Epithelial cell of proximal tubule (primary cell): ENCODE data around the gene LZTFL1. TPM values are rescaled to one million over a fixed set of nuclear protein-coding genes. Genes with fewer than 3 reads are reported as not detected.

Experiments
- DNase-seq: peaks from one replicate; pipeline ENCODE4 v3.0.0-alpha.2; 2011; ENCODE audit warnings: low read depth
- H3K4me3 ChIP-seq: 2 replicates; pipeline ENCODE4 v1.5.1; 2011; ENCODE audit warnings: low read depth, mild to moderate bottlenecking, low read length
- total RNA-seq: library from RNA; depleted of rRNA; stranded (reverse); fragments of >200 nt; gene quantifications from 2 replicates; pipeline ENCODE4 v1.2.3, GENCODE V29; 2015
- TF ChIP-seq, protein P1 (sequence below): conservative IDR thresholded peaks from 2 replicates; pipeline ENCODE4 v1.5.1; 2012; ENCODE audit warnings: low read depth, mild to moderate bottlenecking, low read length

LZTFL1 gene
- total RNA-seq, 1 donor from 2014 or later = 8.6 TPM

DNA sequence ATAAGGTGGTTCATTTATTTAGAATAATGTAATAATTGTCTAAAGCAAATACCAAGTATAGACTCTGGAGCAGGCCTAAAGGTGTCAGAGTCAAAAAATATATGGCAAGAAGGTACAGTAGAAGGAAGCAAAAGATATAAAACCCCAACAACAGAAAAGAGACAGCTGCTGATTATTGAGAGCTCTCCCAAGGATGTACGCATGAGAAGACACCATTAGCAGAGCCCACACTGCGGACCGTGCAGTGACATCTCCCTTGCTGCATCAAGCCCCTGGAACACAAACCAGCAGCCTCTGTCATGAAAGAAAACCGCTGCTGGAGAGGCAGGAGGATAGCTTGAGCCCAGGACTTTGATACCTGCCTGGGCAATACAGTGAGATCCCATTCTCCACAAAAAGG, 27.6 kb downstream of the LZTFL1 start:
- no peak for DNase-seq

DNA sequence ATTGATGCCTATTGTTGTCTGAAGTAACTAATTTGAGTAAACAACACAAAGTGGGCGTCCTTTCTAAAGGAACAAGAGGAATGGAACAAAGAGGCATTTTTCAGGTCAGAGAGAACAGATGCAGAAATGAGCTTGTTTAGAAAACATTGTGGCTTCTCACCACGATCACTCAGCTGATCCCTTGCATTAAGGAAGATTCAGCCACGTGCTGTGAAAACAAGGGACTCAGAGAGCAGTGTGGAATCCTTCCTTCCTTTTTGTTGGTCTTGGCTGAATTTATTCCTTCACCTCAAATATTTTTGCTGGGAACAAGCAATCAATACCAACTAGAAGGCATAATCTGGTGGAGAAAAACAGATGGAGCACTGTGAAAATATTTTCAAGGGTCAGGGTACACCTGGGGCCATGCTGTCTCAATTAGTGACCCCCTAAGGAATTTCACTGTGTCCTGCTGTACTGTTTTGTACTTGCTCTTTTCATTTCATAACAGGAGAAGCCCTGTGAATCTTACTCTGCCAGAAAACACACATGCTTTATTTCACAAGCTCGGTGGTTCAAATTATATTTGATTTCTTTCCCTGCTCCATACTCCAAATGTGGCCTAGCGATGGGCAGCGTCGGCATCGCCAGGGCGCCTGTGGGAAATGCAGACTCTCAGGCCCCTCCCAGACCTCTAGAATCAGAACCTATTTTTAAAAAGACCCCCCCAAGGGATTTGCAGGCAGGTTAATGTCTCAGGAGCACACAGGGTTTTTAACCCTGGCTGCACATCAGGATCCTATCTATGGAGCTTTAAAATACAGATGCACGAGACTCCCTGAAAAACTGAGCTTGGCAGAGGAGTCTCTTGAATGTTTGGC, 34.0 kb downstream of the LZTFL1 start:
- no peak overlapping the region for H3K4me3 ChIP-seq
- TF ChIP-seq, protein P1, sequence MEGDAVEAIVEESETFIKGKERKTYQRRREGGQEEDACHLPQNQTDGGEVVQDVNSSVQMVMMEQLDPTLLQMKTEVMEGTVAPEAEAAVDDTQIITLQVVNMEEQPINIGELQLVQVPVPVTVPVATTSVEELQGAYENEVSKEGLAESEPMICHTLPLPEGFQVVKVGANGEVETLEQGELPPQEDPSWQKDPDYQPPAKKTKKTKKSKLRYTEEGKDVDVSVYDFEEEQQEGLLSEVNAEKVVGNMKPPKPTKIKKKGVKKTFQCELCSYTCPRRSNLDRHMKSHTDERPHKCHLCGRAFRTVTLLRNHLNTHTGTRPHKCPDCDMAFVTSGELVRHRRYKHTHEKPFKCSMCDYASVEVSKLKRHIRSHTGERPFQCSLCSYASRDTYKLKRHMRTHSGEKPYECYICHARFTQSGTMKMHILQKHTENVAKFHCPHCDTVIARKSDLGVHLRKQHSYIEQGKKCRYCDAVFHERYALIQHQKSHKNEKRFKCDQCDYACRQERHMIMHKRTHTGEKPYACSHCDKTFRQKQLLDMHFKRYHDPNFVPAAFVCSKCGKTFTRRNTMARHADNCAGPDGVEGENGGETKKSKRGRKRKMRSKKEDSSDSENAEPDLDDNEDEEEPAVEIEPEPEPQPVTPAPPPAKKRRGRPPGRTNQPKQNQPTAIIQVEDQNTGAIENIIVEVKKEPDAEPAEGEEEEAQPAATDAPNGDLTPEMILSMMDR = no peak
- DNase-seq = no peak

More for the DNA sequence above, 27.6 kb downstream of the LZTFL1 start:
- TF ChIP-seq, protein P1 = no peak
- no peak overlapping the region for H3K4me3 ChIP-seq

DNA sequence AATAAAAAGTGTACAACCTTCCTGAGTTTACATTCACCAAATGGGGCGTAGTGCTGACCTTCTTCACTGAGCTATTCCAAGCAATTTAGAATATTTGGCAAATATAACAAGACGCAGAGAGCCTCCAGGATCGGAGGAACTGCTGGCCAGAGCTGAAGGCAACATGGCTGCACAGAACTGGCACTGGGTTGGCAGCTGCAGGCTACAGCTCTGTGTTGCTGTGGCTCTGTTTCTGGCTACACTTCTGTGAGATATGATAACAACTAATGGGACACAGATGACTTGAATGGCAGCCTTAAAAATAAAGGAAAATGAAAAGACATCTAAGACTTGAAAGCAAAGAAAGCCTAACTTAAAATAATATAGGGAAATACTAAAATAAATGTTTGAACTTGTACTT, 34.8 kb downstream of the LZTFL1 start:
- TF ChIP-seq, protein P1 = no peak
- H3K4me3 ChIP-seq = no peak overlapping the region
- no peak for DNase-seq

DNA sequence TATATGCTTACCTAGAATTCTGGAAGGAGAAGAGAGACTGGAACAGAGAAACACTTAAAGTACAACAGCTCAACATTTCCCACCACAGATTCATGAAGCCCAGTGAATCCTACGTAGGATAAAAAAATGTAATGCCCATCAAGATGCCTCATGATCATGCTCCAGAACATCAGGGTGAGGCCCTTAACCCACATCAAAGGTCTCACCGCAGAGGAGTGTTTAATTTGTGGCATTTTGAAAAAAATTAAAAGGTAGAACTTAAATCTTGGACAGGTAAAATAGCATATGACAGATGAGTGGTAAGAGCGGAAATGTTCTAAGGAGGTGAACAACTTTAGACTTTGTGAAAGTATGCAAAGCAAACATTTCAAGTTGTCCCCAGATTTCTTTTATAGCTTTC, 35.8 kb downstream of the LZTFL1 start:
- DNase-seq = no peak
- no peak overlapping the region for H3K4me3 ChIP-seq
- TF ChIP-seq, protein P1 = no peak

DNA sequence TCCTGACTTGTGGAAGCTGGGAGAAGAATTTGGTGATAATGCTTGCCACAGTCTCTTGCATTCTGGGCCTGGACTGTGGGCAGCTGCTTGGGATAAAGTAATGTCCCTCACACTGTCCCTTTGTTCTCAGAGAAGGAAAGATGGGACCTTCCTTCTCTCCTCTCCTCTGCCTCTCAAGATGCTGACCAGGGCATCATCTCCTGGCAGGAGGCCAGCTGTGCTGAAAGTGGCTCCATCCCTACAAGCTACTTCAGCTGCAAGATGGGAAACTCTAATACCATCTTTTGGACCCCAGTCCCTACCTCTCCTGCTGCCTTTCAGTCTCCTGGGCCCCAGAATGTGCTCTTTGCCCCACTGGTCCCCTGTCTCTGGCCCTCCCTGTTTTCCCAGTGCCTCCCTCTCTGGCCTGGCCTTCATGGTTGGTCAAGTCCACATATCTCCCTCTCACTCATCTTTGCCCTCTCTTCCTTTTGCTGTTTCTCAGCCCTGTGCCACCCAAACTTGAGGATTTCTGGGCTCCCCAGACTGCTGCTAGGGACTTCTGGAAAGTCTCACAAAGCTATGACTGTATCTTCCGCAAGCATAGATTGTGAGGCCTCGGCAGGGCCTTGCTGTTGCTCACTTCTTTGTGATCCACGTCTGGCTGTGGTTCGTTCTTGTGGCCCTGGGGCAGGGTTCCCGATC, 38.5 kb downstream of the LZTFL1 start:
- TF ChIP-seq, protein P1 = no peak
- no peak overlapping the region for H3K4me3 ChIP-seq
- DNase-seq = no peak

DNA sequence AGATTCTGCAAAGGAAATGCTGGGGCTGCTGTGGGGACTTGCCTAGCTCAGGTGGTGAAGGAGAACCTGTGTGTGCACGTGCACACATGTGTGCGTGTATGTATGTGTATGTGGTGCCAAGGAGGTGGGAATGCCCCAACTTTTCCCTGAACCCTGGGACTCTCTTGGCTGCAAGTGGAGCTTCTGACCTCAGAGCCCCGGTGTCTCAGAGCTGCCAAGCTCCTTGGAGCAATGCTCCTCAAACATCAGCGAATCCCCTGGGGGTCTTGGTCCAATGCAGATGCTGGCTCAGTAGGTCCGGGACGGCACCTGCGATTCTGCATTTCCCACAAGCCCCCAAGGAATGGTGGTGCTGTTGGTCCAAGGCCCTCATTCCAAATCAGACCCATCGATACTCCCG, 39.8 kb downstream of the LZTFL1 start:
- TF ChIP-seq, protein P1 = no peak
- no peak overlapping the region for H3K4me3 ChIP-seq
- DNase-seq = no peak
